ENCODE data around the gene MAD2L1. TPM values are rescaled to one million over a fixed set of nuclear protein-coding genes. Genes with fewer than 3 reads are reported as not detected.

The MAD2L1 gene
- total RNA-seq, 4 donors from 2014 or later: 0.37 to 3.4 (median 1.4) TPM

DNA sequence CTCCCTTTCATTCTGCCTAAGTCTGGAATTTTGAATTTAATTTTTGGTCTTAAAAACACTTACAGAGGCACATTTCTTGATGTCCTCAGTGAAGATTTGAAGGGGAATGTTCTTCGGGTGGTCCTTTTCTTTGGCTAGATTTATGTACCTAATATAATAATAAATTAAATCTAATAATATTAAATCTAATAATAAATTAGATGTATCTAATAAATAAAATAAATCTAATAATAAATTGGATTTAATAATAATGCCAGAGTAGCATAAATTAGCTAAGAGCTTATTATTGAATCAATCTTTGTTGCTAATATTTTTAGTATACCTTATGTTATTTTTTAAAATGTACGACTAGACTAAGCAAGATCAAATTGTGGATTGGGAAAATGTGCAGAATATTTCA, 39.8 kb downstream of the MAD2L1 start:
- Histone ChIP-seq H3K9me3 (no peaks in the 10 kb centered on the region), H3K4me1 (no peaks in the 10 kb centered on the region), H3K4me3 (no peak overlapping the region), H3K27me3 (no peaks in the 10 kb centered on the region), H3K36me3 (no peaks in the 10 kb centered on the region), H3K27ac (no peak overlapping the region)
- 94 to 100% methylated on average over 2 of the region's 2 CpGs for WGBS, 2 donors (ENCODE audit: low coverage in 1 of 2)
- DNase-seq: no peak
- intact Hi-C loops (cut with DNase I; ENCODE audit: low total_unique reads) (no loop called here), in situ Hi-C loops (cut with MboI; ENCODE audit: low pct_ligation_motif_present in 1 of 4, low pct_unique_long_range_greater_than_20kb in 1 of 4, low sequenced_read_pairs in 3 of 4) (loop anchor here in 3 of 4 donors (25.0 kb wide), 2 partner anchors 240 to 465 kb away; no protein-coding TSS in a partner anchor)
- TF ChIP-seq EP300 (IDR thresholded peaks at IDR 0.05; ENCODE audit: low read depth): no peak
- TF ChIP-seq POLR2AphosphoS5 (IDR thresholded peaks at IDR 0.05): no peak
- TF ChIP-seq, protein P1, sequence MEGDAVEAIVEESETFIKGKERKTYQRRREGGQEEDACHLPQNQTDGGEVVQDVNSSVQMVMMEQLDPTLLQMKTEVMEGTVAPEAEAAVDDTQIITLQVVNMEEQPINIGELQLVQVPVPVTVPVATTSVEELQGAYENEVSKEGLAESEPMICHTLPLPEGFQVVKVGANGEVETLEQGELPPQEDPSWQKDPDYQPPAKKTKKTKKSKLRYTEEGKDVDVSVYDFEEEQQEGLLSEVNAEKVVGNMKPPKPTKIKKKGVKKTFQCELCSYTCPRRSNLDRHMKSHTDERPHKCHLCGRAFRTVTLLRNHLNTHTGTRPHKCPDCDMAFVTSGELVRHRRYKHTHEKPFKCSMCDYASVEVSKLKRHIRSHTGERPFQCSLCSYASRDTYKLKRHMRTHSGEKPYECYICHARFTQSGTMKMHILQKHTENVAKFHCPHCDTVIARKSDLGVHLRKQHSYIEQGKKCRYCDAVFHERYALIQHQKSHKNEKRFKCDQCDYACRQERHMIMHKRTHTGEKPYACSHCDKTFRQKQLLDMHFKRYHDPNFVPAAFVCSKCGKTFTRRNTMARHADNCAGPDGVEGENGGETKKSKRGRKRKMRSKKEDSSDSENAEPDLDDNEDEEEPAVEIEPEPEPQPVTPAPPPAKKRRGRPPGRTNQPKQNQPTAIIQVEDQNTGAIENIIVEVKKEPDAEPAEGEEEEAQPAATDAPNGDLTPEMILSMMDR (IDR thresholded peaks at IDR 0.05): no peak
- TF ChIP-seq POLR2A (IDR thresholded peaks at IDR 0.05): no peak

DNA sequence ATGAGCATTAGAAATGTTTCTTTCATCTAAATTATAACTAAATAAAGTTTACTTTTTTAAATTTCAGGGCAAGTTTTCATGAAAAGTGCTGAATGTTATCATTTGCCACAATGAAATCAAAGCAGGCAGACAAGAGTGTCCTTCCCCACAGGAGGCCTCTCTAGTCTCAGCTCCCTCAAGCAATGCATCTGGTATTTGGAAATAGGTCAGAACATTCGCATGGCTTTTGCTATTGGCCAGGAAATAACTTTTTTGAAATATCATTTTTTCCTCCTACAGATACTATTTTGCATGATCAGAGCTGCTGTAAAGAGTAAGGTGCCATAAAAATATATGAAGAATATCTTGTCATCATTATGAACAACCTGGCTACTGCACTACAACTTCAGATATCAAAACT, 41.1 kb downstream of the MAD2L1 start:
- TF ChIP-seq EP300 (IDR thresholded peaks at IDR 0.05; ENCODE audit: low read depth) (no peak), POLR2AphosphoS5 (IDR thresholded peaks at IDR 0.05) (no peak), POLR2A (IDR thresholded peaks at IDR 0.05) (no peak)
- TF ChIP-seq, protein P1 (IDR thresholded peaks at IDR 0.05): no peak
- in situ Hi-C loops (cut with MboI; ENCODE audit: low pct_ligation_motif_present in 1 of 4, low pct_unique_long_range_greater_than_20kb in 1 of 4, low sequenced_read_pairs in 3 of 4) (loop anchor here in 3 of 4 donors (25.0 kb wide), 2 partner anchors 238 to 463 kb away; no protein-coding TSS in a partner anchor), intact Hi-C loops (cut with DNase I; ENCODE audit: low total_unique reads) (no loop called here)
- H3K4me3 ChIP-seq: no peak overlapping the region
- 83 to 87% methylated on average over 1 of the region's 1 CpG for whole genome bisulfite sequencing, 2 donors (ENCODE audit: low coverage in 1 of 2)
- H3K4me1 ChIP-seq: no peaks in the 10 kb centered on the region
- no peaks in the 10 kb centered on the region for H3K36me3 ChIP-seq
- H3K27me3 ChIP-seq: no peaks in the 10 kb centered on the region
- no peak for DNase-seq
- H3K9me3 ChIP-seq: no peaks in the 10 kb centered on the region
- no peak overlapping the region for H3K27ac ChIP-seq

DNA sequence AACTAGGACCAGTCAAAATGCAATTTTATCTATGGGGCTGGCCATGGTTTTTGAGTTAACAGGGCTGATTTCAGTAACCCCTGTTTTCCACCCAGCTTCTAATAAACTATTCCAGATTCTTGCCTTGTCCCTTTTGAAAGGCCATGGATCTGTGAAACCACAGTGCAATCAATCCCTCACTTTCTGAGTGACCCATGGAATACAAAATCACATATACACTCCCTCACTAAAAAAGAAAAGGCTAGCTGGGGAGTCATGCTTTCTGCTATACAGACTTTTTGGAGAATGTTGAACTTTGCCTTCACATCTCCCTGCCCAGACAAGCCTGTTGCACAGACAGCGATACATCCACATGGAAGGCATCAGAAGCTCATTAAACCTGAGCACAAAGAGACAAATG, 47.9 kb downstream of the MAD2L1 start:
- TF ChIP-seq, protein P1 (IDR thresholded peaks at IDR 0.05): no peak
- no peak for TF ChIP-seq EP300 (IDR thresholded peaks at IDR 0.05; ENCODE audit: low read depth)
- TF ChIP-seq POLR2A (IDR thresholded peaks at IDR 0.05): no peak
- no peak for TF ChIP-seq POLR2AphosphoS5 (IDR thresholded peaks at IDR 0.05)
- H3K27ac ChIP-seq: no peak overlapping the region
- in situ Hi-C loops (cut with MboI; ENCODE audit: low pct_ligation_motif_present in 1 of 4, low pct_unique_long_range_greater_than_20kb in 1 of 4, low sequenced_read_pairs in 3 of 4) (no loop called here), intact Hi-C loops (cut with DNase I; ENCODE audit: low total_unique reads) (no loop called here)
- WGBS, 2 donors (ENCODE audit: low coverage in 1 of 2): 100% methylated on average over 1 of the region's 1 CpG; no CpG with 5 or more reads in 1 of the 2 donors
- H3K4me3 ChIP-seq: no peak overlapping the region
- no peaks in the 10 kb centered on the region for H3K27me3 ChIP-seq
- no peaks in the 10 kb centered on the region for H3K4me1 ChIP-seq
- no peak for DNase-seq
- no peaks in the 10 kb centered on the region for H3K36me3 ChIP-seq
- no peaks in the 10 kb centered on the region for H3K9me3 ChIP-seq

DNA sequence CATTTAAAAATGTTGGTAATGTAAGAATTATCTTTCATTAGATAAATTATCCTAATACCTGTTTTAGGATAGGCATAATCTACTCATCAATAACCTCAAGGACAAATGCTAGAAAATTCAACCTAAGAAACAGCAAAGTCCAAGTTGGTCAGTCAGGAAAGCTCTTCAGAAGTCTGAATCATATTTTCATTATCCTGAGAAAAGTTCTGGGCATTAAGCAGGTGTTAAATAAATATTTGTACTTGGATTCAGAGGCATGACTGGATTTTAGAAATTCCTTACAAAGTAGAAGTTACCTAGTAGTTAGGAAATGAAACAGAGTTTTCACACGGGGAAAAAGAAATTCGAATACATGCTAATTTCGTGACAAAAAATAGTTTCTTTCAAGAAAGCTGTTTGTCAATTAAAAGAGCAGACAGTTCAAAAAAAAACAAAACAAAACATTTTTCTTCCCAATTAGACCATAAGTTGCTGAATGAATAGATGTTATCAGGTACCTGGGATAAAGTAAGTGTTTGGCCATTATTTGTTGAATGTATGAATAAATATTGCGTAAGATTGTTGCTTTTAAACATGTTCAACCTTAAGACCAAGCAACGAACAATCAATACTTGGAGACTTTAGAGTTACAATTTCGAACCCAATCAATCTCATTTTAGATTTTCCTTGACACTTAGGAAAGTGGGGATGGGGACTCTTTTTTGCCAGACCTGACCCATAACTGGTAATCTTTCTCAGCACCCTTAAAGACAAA, 48.5 kb downstream of the MAD2L1 start:
- DNase-seq: no peak
- WGBS, 2 donors (ENCODE audit: low coverage in 1 of 2): 83 to 93% methylated on average over 6 of the region's 6 CpGs
- in situ Hi-C loops (cut with MboI; ENCODE audit: low pct_ligation_motif_present in 1 of 4, low pct_unique_long_range_greater_than_20kb in 1 of 4, low sequenced_read_pairs in 3 of 4) (no loop called here), intact Hi-C loops (cut with DNase I; ENCODE audit: low total_unique reads) (no loop called here)
- H3K4me1 ChIP-seq: no peaks in the 10 kb centered on the region
- H3K27ac ChIP-seq: no peak overlapping the region
- H3K4me3 ChIP-seq: no peak overlapping the region
- TF ChIP-seq POLR2A (IDR thresholded peaks at IDR 0.05) (no peak), POLR2AphosphoS5 (IDR thresholded peaks at IDR 0.05) (no peak), EP300 (IDR thresholded peaks at IDR 0.05; ENCODE audit: low read depth) (no peak)
- TF ChIP-seq, protein P1 (IDR thresholded peaks at IDR 0.05): no peak
- H3K36me3 ChIP-seq: no peaks in the 10 kb centered on the region
- H3K27me3 ChIP-seq: no peaks in the 10 kb centered on the region
- no peaks in the 10 kb centered on the region for H3K9me3 ChIP-seq

All from transverse colon (tissue), 4 donors.